Transverse colon (tissue), 4 donors: ENCODE data around the gene NLGN2.

Experiments
- POLR2A ChIP-seq: fragments of 450-650 bp; IDR thresholded peaks from one replicate; pipeline ENCODE4 v1.6.1; 2016; ENCODE audit warnings: antibody characterized with exemption, mild to moderate bottlenecking, moderate library complexity
- POLR2AphosphoS5 ChIP-seq, 3 donors: sonication (generic); formaldehyde crosslinking; IDR thresholded peaks; one replicate each; pipeline ENCODE4 v1.6.1; 2016; ENCODE audit warnings: antibody characterized with exemption in 3 of 3
- TF ChIP-seq, protein P1 (sequence below), 5 experiments: fragments of 200-600 bp in 3 of 5; fragments of 450-650 bp in 2 of 5; sonication (generic) in 3 of 5; IDR thresholded peaks; 1 replicate in 2 of 5; 2 replicates in 3 of 5; pipeline ENCODE4 v1.5.1; 2016 to 2017; ENCODE audit warnings: antibody characterized with exemption in 5 of 5, inconsistent platforms in 3 of 5, mild to moderate bottlenecking in 2 of 5, moderate library complexity in 1 of 5

- no peak for TF ChIP-seq POLR2AphosphoS5 (IDR thresholded peaks at IDR 0.05)
- TF ChIP-seq, protein P1, sequence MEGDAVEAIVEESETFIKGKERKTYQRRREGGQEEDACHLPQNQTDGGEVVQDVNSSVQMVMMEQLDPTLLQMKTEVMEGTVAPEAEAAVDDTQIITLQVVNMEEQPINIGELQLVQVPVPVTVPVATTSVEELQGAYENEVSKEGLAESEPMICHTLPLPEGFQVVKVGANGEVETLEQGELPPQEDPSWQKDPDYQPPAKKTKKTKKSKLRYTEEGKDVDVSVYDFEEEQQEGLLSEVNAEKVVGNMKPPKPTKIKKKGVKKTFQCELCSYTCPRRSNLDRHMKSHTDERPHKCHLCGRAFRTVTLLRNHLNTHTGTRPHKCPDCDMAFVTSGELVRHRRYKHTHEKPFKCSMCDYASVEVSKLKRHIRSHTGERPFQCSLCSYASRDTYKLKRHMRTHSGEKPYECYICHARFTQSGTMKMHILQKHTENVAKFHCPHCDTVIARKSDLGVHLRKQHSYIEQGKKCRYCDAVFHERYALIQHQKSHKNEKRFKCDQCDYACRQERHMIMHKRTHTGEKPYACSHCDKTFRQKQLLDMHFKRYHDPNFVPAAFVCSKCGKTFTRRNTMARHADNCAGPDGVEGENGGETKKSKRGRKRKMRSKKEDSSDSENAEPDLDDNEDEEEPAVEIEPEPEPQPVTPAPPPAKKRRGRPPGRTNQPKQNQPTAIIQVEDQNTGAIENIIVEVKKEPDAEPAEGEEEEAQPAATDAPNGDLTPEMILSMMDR (IDR thresholded peaks at IDR 0.05) = no peak
- TF ChIP-seq POLR2A = no peak
These were observed 13.8 kb upstream of the NLGN2 start for GRCh38 chr17:7393613-7394451.
